Left lung (tissue), 10 donors: ENCODE measurements around the gene MIER2. TPM values are rescaled to one million over a fixed set of nuclear protein-coding genes. Genes with fewer than 3 reads are reported as not detected.

ENCODE experiments used
- ATAC-seq: fragments of 200-7000 bp; cut with Tn5 transposase; one replicate; pipeline ENCODE4 v1.9.1; 2020; ENCODE audit warnings: moderate library complexity
- DNase-seq, 4 donors: peaks; one replicate each; pipeline ENCODE4 v3.0.0-alpha.2; 2013 to 2020
- H3K27ac ChIP-seq, 2 donors: fragments of 200-600 bp; sonication (generic) in 1 of 2; one replicate each; pipeline versions ENCODE4 v1.5.0 to v1.8.0; 2020 to 2021
- H3K27me3 ChIP-seq, 2 donors: fragments of 200-600 bp; sonication (generic) in 1 of 2; one replicate each; pipeline versions ENCODE4 v1.5.0 to v1.8.0; 2020 to 2021
- H3K36me3 ChIP-seq, 2 donors: fragments of 200-600 bp; sonication (generic) in 1 of 2; one replicate each; pipeline versions ENCODE4 v1.5.0 to v1.8.0; 2020 to 2021
- H3K4me1 ChIP-seq, 2 donors: fragments of 200-600 bp; one replicate each; pipeline ENCODE4 v1.8.0; 2021
- H3K4me3 ChIP-seq, 2 donors: fragments of 200-600 bp; sonication (generic) in 1 of 2; one replicate each; pipeline versions ENCODE4 v1.5.0 to v1.8.0; 2020 to 2021; ENCODE audit warnings: mild to moderate bottlenecking in 1 of 2
- H3K9me3 ChIP-seq, 2 donors: fragments of 200-600 bp; sonication (generic) in 1 of 2; one replicate each; pipeline versions ENCODE4 v1.5.0 to v1.8.0; 2020 to 2021
- CTCF ChIP-seq, 2 donors: fragments of 200-600 bp; sonication (generic) in 1 of 2; IDR thresholded peaks; one replicate each; pipeline versions ENCODE4 v1.5.0 to v1.8.0; 2021; ENCODE audit warnings: antibody characterized with exemption in 2 of 2
- intact Hi-C, 2 donors: fragments of 100-400 bp; cut with DNase I; formaldehyde crosslinking; loops; one replicate each; pipeline versions ENCODE4 v1.11.2 to v1.14.2; 2022
- polyA plus RNA-seq, 6 donors: library from polyadenylated mRNA; unstranded; fragments of 120-200 nt; gene quantifications; one replicate each; pipeline ENCODE4 v1.2.1, GENCODE V29; 2013; ENCODE audit not compliant: insufficient read length in 6 of 6
- total RNA-seq, 2 donors: library from RNA; stranded (reverse); fragmentation: NEBNext Ultra II Directional; extraction: Animal tissue kit (Norgen Biotek cat#: 25700); gene quantifications; one replicate each; pipeline ENCODE4 v1.2.1, GENCODE V29; 2021
- donor health status: DM: no; HTN: yes; CAD: no.
- donor health status: DM: no; HTN: no; CAD: no.

Gene MIER2
- total and polyA plus RNA-seq, 8 donors, result 20.3 to 41.6 (median 26.8) TPM

GRCh38 chr19:368630-369024, 24.0 kb upstream of the MIER2 start:
- no peak overlapping the region for H3K4me3 ChIP-seq
- H3K27me3 ChIP-seq, result peaks cover 0 to 41% of the 10 kb centered on the region in 2 donors
- H3K4me1 ChIP-seq, result no peaks in the 10 kb centered on the region
- H3K9me3 ChIP-seq, result no peaks in the 10 kb centered on the region
- DNase-seq, result no peak
- no peak for ATAC-seq
- intact Hi-C loops, result no loop called here
- no peak for TF ChIP-seq CTCF (IDR thresholded peaks at IDR 0.05)
- no peaks in the 10 kb centered on the region for H3K36me3 ChIP-seq
- H3K27ac ChIP-seq, result no peak overlapping the region

GRCh38 chr19:367963-368629, 23.5 kb upstream of the MIER2 start:
- Histone ChIP-seq H3K27me3 (peaks cover 0 to 35% of the 10 kb centered on the region in 2 donors), H3K4me3 (no peak overlapping the region), H3K9me3 (no peaks in the 10 kb centered on the region), H3K36me3 (no peaks in the 10 kb centered on the region), H3K27ac (no peak overlapping the region), H3K4me1 (no peaks in the 10 kb centered on the region)
- intact Hi-C loops, result no loop called here
- ATAC-seq (no peak), DNase-seq (no peak)
- no peak for TF ChIP-seq CTCF (IDR thresholded peaks at IDR 0.05)

GRCh38 chr19:367561-367960, 23.0 kb upstream of the MIER2 start:
- Histone ChIP-seq H3K27ac (no peak overlapping the region), H3K4me1 (no peaks in the 10 kb centered on the region), H3K36me3 (no peaks in the 10 kb centered on the region), H3K27me3 (peaks cover 0 to 30% of the 10 kb centered on the region in 2 donors), H3K4me3 (no peak overlapping the region), H3K9me3 (no peaks in the 10 kb centered on the region)
- no peak for TF ChIP-seq CTCF (IDR thresholded peaks at IDR 0.05)
- intact Hi-C loops, result no loop called here
- ATAC-seq, result no peak
- DNase-seq, result no peak

- Histone ChIP-seq H3K27ac (no peak overlapping the region), H3K27me3 (peaks cover 0 to 24% of the 10 kb centered on the region in 2 donors), H3K4me1 (no peaks in the 10 kb centered on the region), H3K4me3 (no peak overlapping the region), H3K9me3 (no peaks in the 10 kb centered on the region), H3K36me3 (no peaks in the 10 kb centered on the region)
- no peak for DNase-seq
- no peak for ATAC-seq
- intact Hi-C loops, result no loop called here
- no peak for TF ChIP-seq CTCF (IDR thresholded peaks at IDR 0.05)
These were observed 22.4 kb upstream of the MIER2 start for GRCh38 chr19:366951-367350.

GRCh38 chr19:366205-366783, 21.7 kb upstream of the MIER2 start:
- no peak for TF ChIP-seq CTCF (IDR thresholded peaks at IDR 0.05)
- peaks cover 0 to 19% of the 10 kb centered on the region in 2 donors for H3K27me3 ChIP-seq
- no peaks in the 10 kb centered on the region for H3K36me3 ChIP-seq
- no peaks in the 10 kb centered on the region for H3K9me3 ChIP-seq
- DNase-seq, result no peak
- no peak for ATAC-seq
- intact Hi-C loops, result no loop called here
- no peak overlapping the region for H3K27ac ChIP-seq
- no peak overlapping the region for H3K4me3 ChIP-seq
- H3K4me1 ChIP-seq, result no peaks in the 10 kb centered on the region
